Colonic mucosa (tissue), 4 donors: ENCODE data around the gene DPH7. TPM values are rescaled to one million over a fixed set of nuclear protein-coding genes. Genes with fewer than 3 reads are reported as not detected.
"Not testable (repeated sequence)": the region's sequence is repeated elsewhere in the genome, so short reads cannot be mapped to it uniquely, and the experiment has no call there.

Experiments used
- DNase-seq: peaks from one replicate; pipeline ENCODE4 v3.0.0-alpha.2; 2020
- H3K27ac ChIP-seq: fragments of 200-600 bp; one replicate; pipeline ENCODE4 v1.8.0; 2021
- H3K27me3 ChIP-seq: fragments of 200-600 bp; one replicate; pipeline ENCODE4 v1.8.0; 2021
- H3K36me3 ChIP-seq: fragments of 200-600 bp; one replicate; pipeline ENCODE4 v1.8.0; 2021
- H3K4me1 ChIP-seq: fragments of 200-600 bp; one replicate; pipeline ENCODE4 v1.8.0; 2021; ENCODE audit warnings: mild to moderate bottlenecking
- H3K4me3 ChIP-seq: fragments of 200-600 bp; one replicate; pipeline ENCODE4 v1.8.0; 2021
- H3K9ac ChIP-seq, 2 donors: one replicate each; pipeline ENCODE4 v1.7.0; 2013; ENCODE audit warnings: control low read depth in 2 of 2, low read depth in 2 of 2, low read length in 2 of 2
- H3K9me3 ChIP-seq: fragments of 200-600 bp; one replicate; pipeline ENCODE4 v1.8.0; 2021
- CTCF ChIP-seq: fragments of 200-600 bp; IDR thresholded peaks from one replicate; pipeline ENCODE4 v1.8.0; 2022; ENCODE audit warnings: antibody characterized with exemption, mild to moderate bottlenecking
- intact Hi-C: fragments of 100-400 bp; cut with DNase I; formaldehyde crosslinking; loops from one replicate; pipeline ENCODE4 v1.14.1; 2022
- total RNA-seq, 2 donors: library from RNA; stranded (reverse); fragmentation: NEBNext Ultra II Directional in 1 of 2; extraction: Animal tissue kit (Norgen Biotek cat#: 25700) in 1 of 2; gene quantifications; one replicate each; pipeline ENCODE4 v1.2.1, GENCODE V29; 2021
- donor health status: healthy.
- donor health status: DM: no; HTN: no; CAD: no.
- donor health status: DM: no; HTN: no; CAD: no.

The DPH7 gene
- total RNA-seq, 2 donors from 2014 or later: 15.6 to 30.6 TPM

- no peaks in the 10 kb centered on the region for H3K27me3 ChIP-seq
- no peaks in the 10 kb centered on the region for H3K9me3 ChIP-seq
- intact Hi-C loops: no loop called here
- no peak for DNase-seq
- no peaks in the 10 kb centered on the region for H3K36me3 ChIP-seq
- H3K9ac ChIP-seq: no peak overlapping the region
- H3K4me3 ChIP-seq: no peak overlapping the region
- TF ChIP-seq CTCF: no peak
- H3K4me1 ChIP-seq: no peaks in the 10 kb centered on the region
- no peak overlapping the region for H3K27ac ChIP-seq
These were observed 20.6 kb downstream of the DPH7 start for GRCh38 chr9:137558127-137558526.

- Histone ChIP-seq H3K4me1 (no peaks in the 10 kb centered on the region), H3K36me3 (no peaks in the 10 kb centered on the region), H3K27ac (no peak overlapping the region), H3K4me3 (no peak overlapping the region), H3K27me3 (no peaks in the 10 kb centered on the region), H3K9ac (peak overlapping the region in 1 of 2 donors; percentile 10), H3K9me3 (no peaks in the 10 kb centered on the region)
- intact Hi-C loops: no loop called here
- TF ChIP-seq CTCF: no peak
- peak; percentile 67 for DNase-seq
These were observed 22.5 kb downstream of the DPH7 start for GRCh38 chr9:137556069-137556838.

GRCh38 chr9:137555179-137555578 lies 23.5 kb downstream of the DPH7 start:
- Histone ChIP-seq H3K36me3 (no peaks in the 10 kb centered on the region), H3K27ac (no peak overlapping the region), H3K27me3 (no peaks in the 10 kb centered on the region), H3K4me3 (no peak overlapping the region), H3K4me1 (peaks cover under 1% of the 10 kb centered on the region), H3K9ac (no peak overlapping the region), H3K9me3 (no peaks in the 10 kb centered on the region)
- no peak for DNase-seq
- intact Hi-C loops: no loop called here
- no peak for TF ChIP-seq CTCF

GRCh38 chr9:137554349-137554748 lies 24.4 kb downstream of the DPH7 start:
- H3K36me3 ChIP-seq: no peaks in the 10 kb centered on the region

GRCh38 chr9:137553654-137554053 lies 25.1 kb downstream of the DPH7 start:
- intact Hi-C loops, H3K9me3 ChIP-seq, DNase-seq, H3K27me3 ChIP-seq, H3K27ac ChIP-seq, H3K36me3 ChIP-seq, H3K4me1 ChIP-seq, H3K9ac ChIP-seq, H3K4me3 ChIP-seq: not testable (repeated sequence)

More at GRCh38 chr9:137554349-137554748, 24.4 kb downstream of the DPH7 start:
- Histone ChIP-seq H3K4me3 (no peak overlapping the region), H3K9me3 (no peaks in the 10 kb centered on the region), H3K9ac (no peak overlapping the region), H3K27me3 (no peaks in the 10 kb centered on the region), H3K4me1 (peaks cover 6% of the 10 kb centered on the region), H3K27ac (no peak overlapping the region)
- intact Hi-C loops: no loop called here
- DNase-seq: no peak
- no peak for TF ChIP-seq CTCF

- intact Hi-C loops: no loop called here
- H3K9me3 ChIP-seq: no peaks in the 10 kb centered on the region
- H3K27me3 ChIP-seq: no peaks in the 10 kb centered on the region
- H3K4me1 ChIP-seq: peaks cover 6% of the 10 kb centered on the region
- no peaks in the 10 kb centered on the region for H3K36me3 ChIP-seq
- peak overlapping the region; percentile 89 for H3K27ac ChIP-seq
- H3K4me3 ChIP-seq: peak overlapping the region; percentile 90
- peak overlapping the region; percentile 91 to 93 for H3K9ac ChIP-seq
- DNase-seq: peak; percentile 50
- no peak for TF ChIP-seq CTCF
These were observed 26.5 kb downstream of the DPH7 start for GRCh38 chr9:137552022-137552768.
